HL-60 (cell line): ENCODE results near the gene SPIB.
"Not testable (repeated sequence)": the region's sequence is repeated elsewhere in the genome, so short reads cannot be mapped to it uniquely, and the experiment has no call there.

Source experiments
- DNase-seq, 2 experiments: peaks; one replicate each; pipeline ENCODE4 v3.0.0-alpha.2; 2010 to 2020; ENCODE audit warnings: low read depth in 1 of 2, low spot score in 1 of 2
- H3K27ac ChIP-seq: fragments of 250-450 bp; sonication (Bioruptor Pico); replicated peaks from 2 replicates; pipeline ENCODE4 v1.5.1; 2020; ENCODE audit warnings: mild to moderate bottlenecking, moderate library complexity
- H3K27me3 ChIP-seq: fragments of 250-450 bp; sonication (Bioruptor Pico); 2 replicates; pipeline ENCODE4 v1.5.1; 2021; ENCODE audit warnings: mild to moderate bottlenecking, moderate library complexity; ENCODE audit not compliant: insufficient read depth, poor library complexity, severe bottlenecking
- H3K4me3 ChIP-seq: replicated peaks from 2 replicates; pipeline ENCODE4 v1.5.1; 2011; ENCODE audit warnings: mild to moderate bottlenecking, control low read depth, low read length; ENCODE audit not compliant: insufficient read depth
- CTCF ChIP-seq: IDR thresholded peaks from one replicate; pipeline ENCODE4 v1.5.1; 2011; ENCODE audit warnings: low read length, control low read depth, inconsistent platforms; ENCODE audit not compliant: insufficient read depth
- GABPA ChIP-seq: IDR thresholded peaks from 2 replicates; pipeline ENCODE4 v1.6.1; 2012; ENCODE audit warnings: low read depth
- POLR2AphosphoS5 ChIP-seq: IDR thresholded peaks from 2 replicates; pipeline ENCODE4 v1.6.1; 2012; ENCODE audit warnings: low read depth
- REST ChIP-seq: IDR thresholded peaks from 2 replicates; pipeline ENCODE4 v1.6.1; 2012; ENCODE audit warnings: low read depth; ENCODE audit not compliant: insufficient replicate concordance
- SPI1 ChIP-seq: IDR thresholded peaks from 2 replicates; pipeline ENCODE4 v1.6.1; 2012; ENCODE audit warnings: low read depth, mild to moderate bottlenecking, borderline replicate concordance

The SPIB gene

DNA sequence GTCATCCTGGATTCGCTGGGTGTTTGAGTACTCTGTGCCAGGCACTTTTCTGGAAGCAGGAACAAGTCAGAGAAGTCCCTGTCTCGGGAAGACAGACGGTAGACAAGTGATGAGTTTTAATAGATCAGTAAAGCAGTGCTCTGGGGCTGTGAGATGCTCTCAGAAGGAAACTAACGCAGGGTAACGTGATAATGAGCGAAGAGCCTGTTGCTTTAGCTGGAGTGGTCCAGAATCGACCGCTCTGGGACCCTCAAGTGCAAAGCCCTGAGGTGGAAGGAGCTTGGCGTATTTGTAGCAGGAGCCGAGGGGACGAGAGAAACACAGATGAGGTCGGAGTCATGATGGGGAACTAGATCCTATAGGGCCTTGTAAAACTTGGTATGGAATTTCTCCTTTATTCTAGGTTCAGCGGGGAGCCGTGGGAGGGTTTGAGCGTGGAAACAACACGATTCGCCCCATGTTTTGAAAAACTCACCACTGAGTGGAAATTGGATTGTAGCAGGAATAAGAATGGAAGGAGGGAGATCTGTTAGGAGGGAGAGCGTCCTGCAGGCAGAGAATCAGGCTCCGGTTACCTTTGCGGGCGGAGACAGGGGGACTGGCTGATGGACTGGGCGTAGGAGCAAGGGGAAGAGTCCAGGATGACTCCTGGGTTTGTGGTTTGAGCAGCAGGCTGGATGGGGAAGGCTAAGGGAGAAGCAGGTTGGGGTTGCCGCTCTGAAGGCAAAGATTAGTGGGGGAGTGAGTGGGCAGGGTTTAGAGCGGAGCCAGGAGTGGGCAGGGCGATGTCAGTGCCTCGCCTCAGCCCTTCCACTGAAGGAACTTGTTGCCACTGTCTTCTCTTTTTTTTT is 33.8 kb upstream of the SPIB start:
- no peaks in the 10 kb centered on the region for H3K27me3 ChIP-seq
- TF ChIP-seq REST (no peak), SPI1 (no peak), POLR2AphosphoS5 (no peak), GABPA (no peak), CTCF (no peak)
- peak overlapping the region; percentile 81 for H3K4me3 ChIP-seq
- peak overlapping the region; percentile 94 for H3K27ac ChIP-seq
- DNase-seq: peak; percentile 54 to 63

DNA sequence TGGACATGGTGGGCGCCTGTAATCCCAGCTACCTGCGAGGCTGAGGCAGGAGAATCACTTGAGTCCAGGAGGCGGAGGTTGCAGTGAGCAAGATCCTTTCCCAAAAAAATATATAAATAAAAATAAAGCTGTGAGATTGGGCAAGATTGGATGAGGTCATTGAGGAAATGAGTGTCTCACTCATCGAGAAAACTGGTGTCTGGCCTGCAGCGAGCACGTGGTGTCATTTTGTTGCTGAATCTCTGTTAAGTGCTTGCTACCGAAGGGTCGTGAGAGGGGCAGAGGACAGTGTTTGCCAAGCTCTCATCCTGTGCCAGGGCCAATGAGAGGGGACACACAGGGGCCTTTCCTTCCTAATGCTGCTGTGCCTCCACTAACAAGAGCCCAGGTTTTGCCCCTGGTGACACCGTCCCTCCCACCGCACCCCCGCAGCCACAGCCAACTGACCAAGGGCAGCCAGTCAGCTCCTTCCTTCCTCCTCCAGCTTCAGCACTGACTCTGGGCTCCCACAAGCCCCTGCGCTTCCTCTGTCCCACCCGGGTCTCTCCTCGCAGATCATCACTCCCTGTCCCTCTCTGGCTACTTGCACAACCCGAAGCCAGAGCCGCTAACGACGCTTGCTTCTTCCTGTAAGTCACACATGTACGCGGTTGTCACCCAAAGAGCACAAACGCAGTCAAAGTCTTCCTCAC is 31.4 kb upstream of the SPIB start:
- H3K4me3 ChIP-seq: no peak overlapping the region
- H3K27me3 ChIP-seq: no peaks in the 10 kb centered on the region
- H3K27ac ChIP-seq: peak overlapping the region; percentile 52
- DNase-seq: peak; percentile 81 to 83
- TF ChIP-seq POLR2AphosphoS5: peak; percentile 61
- TF ChIP-seq GABPA: no peak
- TF ChIP-seq SPI1: no peak

GRCh38 chr19:50387868-50388245 is 30.9 kb upstream of the SPIB start:
- Histone ChIP-seq H3K27ac (peak overlapping the region; percentile 52), H3K27me3 (no peaks in the 10 kb centered on the region), H3K4me3 (no peak overlapping the region)
- no peak for TF ChIP-seq CTCF
- TF ChIP-seq POLR2AphosphoS5: no peak
- no peak for TF ChIP-seq GABPA
- TF ChIP-seq SPI1: no peak
- TF ChIP-seq REST: no peak
- no peak for DNase-seq

DNA sequence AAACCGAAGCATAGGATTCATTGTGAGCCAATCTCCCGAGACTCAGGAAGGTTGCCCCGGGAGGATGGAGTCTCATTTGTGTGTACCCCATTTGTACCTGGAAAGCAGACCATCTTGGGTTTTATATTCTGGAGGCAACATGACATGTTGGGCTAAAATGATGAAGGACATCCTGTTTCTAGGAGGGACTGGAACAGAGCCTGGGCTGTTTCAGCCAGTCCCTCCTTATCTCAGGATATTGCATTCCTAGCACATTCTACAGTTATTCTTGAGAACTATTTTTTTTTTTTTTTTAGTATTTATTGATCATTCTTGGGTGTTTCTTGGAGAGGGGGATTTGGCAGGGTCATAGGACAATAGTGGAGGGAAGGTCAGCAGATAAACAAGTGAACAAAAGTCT is 28.4 kb upstream of the SPIB start:
- DNase-seq, H3K4me3 ChIP-seq, H3K27me3 ChIP-seq, H3K27ac ChIP-seq: not testable (repeated sequence)

GRCh38 chr19:50390952-50391351 is 27.8 kb upstream of the SPIB start:
- H3K4me3 ChIP-seq, H3K27ac ChIP-seq, H3K27me3 ChIP-seq, DNase-seq: not testable (repeated sequence)
